ENCODE measurements around the gene NHSL2.

The NHSL2 gene

GRCh38 chrX:71941145-71941544 is 30.5 kb downstream of the NHSL2 start:
- DNase-seq (ENCODE audit: low read depth), result no peak
- TF ChIP-seq CTCF (IDR thresholded peaks at IDR 0.05; ENCODE audit: low read length, missing control alignments), result no peak
- H3K4me3 ChIP-seq (replicated peaks; ENCODE audit: low read depth, low read length), result no peak overlapping the region

GRCh38 chrX:71941776-71942175 is 31.1 kb downstream of the NHSL2 start:
- DNase-seq (ENCODE audit: low read depth), result peak; percentile 74
- H3K4me3 ChIP-seq (replicated peaks; ENCODE audit: low read depth, low read length), result no peak overlapping the region
- TF ChIP-seq CTCF (IDR thresholded peaks at IDR 0.05; ENCODE audit: low read length, missing control alignments), result no peak

- TF ChIP-seq CTCF (IDR thresholded peaks at IDR 0.05; ENCODE audit: low read length, missing control alignments), result no peak
- no peak overlapping the region for H3K4me3 ChIP-seq (replicated peaks; ENCODE audit: low read depth, low read length)
- no peak for DNase-seq (ENCODE audit: low read depth)
Measured at GRCh38 chrX:71944369-71944768, 33.7 kb downstream of the NHSL2 start.

GRCh38 chrX:71945237-71945805 is 34.7 kb downstream of the NHSL2 start:
- H3K4me3 ChIP-seq (replicated peaks; ENCODE audit: low read depth, low read length), result no peak overlapping the region
- TF ChIP-seq CTCF (IDR thresholded peaks at IDR 0.05; ENCODE audit: low read length, missing control alignments), result no peak
- no peak for DNase-seq (ENCODE audit: low read depth)

- DNase-seq (ENCODE audit: low read depth), result no peak
- H3K4me3 ChIP-seq (replicated peaks; ENCODE audit: low read depth, low read length), result no peak overlapping the region
- no peak for TF ChIP-seq CTCF (IDR thresholded peaks at IDR 0.05; ENCODE audit: low read length, missing control alignments)
Measured at GRCh38 chrX:71949363-71949762, 38.7 kb downstream of the NHSL2 start.

GRCh38 chrX:71949844-71950445 is 39.3 kb downstream of the NHSL2 start:
- no peak for DNase-seq (ENCODE audit: low read depth)
- TF ChIP-seq CTCF (IDR thresholded peaks at IDR 0.05; ENCODE audit: low read length, missing control alignments), result no peak
- no peak overlapping the region for H3K4me3 ChIP-seq (replicated peaks; ENCODE audit: low read depth, low read length)

- no peak for TF ChIP-seq CTCF (IDR thresholded peaks at IDR 0.05; ENCODE audit: low read length, missing control alignments)
- DNase-seq (ENCODE audit: low read depth), result no peak
- H3K4me3 ChIP-seq (replicated peaks; ENCODE audit: low read depth, low read length), result no peak overlapping the region
Measured at GRCh38 chrX:71953391-71953790, 42.7 kb downstream of the NHSL2 start.

Data from fibroblast of pulmonary artery (primary cell).